Activated CD4-positive, alpha-beta T cell treated with anti-CD3 and anti-CD28 coated beads for 1 hour (primary cell): ENCODE results near the gene GNAT1.
"Not testable (repeated sequence)": the region's sequence is repeated elsewhere in the genome, so short reads cannot be mapped to it uniquely, and the experiment has no call there.

Experiments used
- DNase-seq: peaks from one replicate; pipeline ENCODE4 v3.0.0-alpha.2; 2020

Gene GNAT1

GRCh38 chr3:50203809-50204803 is 12.7 kb downstream of the GNAT1 start:
- no peak for DNase-seq

- DNase-seq: no peak
These were observed 13.5 kb downstream of the GNAT1 start, which contains the start of gene SLC38A3 for GRCh38 chr3:50204804-50205412. TSS of gene SLC38A3 (plus strand) at chr3:50205271. CDS start at chr3:50214200, 8,929 bp downstream.

- DNase-seq: no peak
These were observed 14.2 kb downstream of the GNAT1 start for GRCh38 chr3:50205413-50206276.

GRCh38 chr3:50207359-50208042 is 16.1 kb downstream of the GNAT1 start:
- no peak for DNase-seq

GRCh38 chr3:50208677-50209344 is 17.4 kb downstream of the GNAT1 start:
- DNase-seq: no peak

- DNase-seq: no peak
These were observed 18.7 kb downstream of the GNAT1 start for GRCh38 chr3:50210176-50210509.

- no peak for DNase-seq
These were observed 19.3 kb downstream of the GNAT1 start for GRCh38 chr3:50210510-50211367.

GRCh38 chr3:50211368-50211717 is 19.9 kb downstream of the GNAT1 start:
- not testable (repeated sequence) for DNase-seq

- no peak for DNase-seq
These were observed 20.5 kb downstream of the GNAT1 start for GRCh38 chr3:50211930-50212329.

GRCh38 chr3:50212502-50212901 is 21.1 kb downstream of the GNAT1 start:
- no peak for DNase-seq

- no peak for DNase-seq
These were observed 21.6 kb downstream of the GNAT1 start for GRCh38 chr3:50212971-50213370.

GRCh38 chr3:50213373-50213772 is 22.0 kb downstream of the GNAT1 start:
- DNase-seq: no peak

GRCh38 chr3:50214824-50215223 is 23.4 kb downstream of the GNAT1 start:
- no peak for DNase-seq

- DNase-seq: no peak
These were observed 24.1 kb downstream of the GNAT1 start for GRCh38 chr3:50215529-50215928.

- no peak for DNase-seq
These were observed 26.3 kb downstream of the GNAT1 start for GRCh38 chr3:50217681-50218080.

- DNase-seq: no peak
These were observed 27.0 kb downstream of the GNAT1 start for GRCh38 chr3:50218448-50218847.

GRCh38 chr3:50219285-50219684 is 27.9 kb downstream of the GNAT1 start:
- DNase-seq: no peak

- no peak for DNase-seq
These were observed 28.7 kb downstream of the GNAT1 start for GRCh38 chr3:50220109-50220508.

GRCh38 chr3:50221051-50221410 is 29.6 kb downstream of the GNAT1 start:
- DNase-seq: no peak

- no peak for DNase-seq
These were observed 30.2 kb downstream of the GNAT1 start for GRCh38 chr3:50221411-50222168.

GRCh38 chr3:50222169-50222528 is 30.7 kb downstream of the GNAT1 start:
- DNase-seq: no peak
